HK-2 (cell line): ENCODE measurements around the gene CDH13.
A peak's percentile ranks its signal among the peaks of the same experiment; 100 is the strongest.

Experiments used
- DNase-seq: peaks from one replicate; pipeline ENCODE4 v3.0.0-alpha.2; 2018; ENCODE audit not compliant: unreplicated experiment

CDH13 gene

GRCh38 chr16:83603723-83604570 lies 977.2 kb downstream of the CDH13 start:
- no peak for DNase-seq

- peak; percentile 29 for DNase-seq
Observed at GRCh38 chr16:83606486-83607030, 979.8 kb downstream of the CDH13 start.

GRCh38 chr16:83609178-83609577 lies 982.4 kb downstream of the CDH13 start:
- no peak for DNase-seq

GRCh38 chr16:83615141-83615952 lies 988.6 kb downstream of the CDH13 start:
- DNase-seq: no peak

- no peak for DNase-seq
Observed at GRCh38 chr16:83615953-83616350, 989.2 kb downstream of the CDH13 start.

GRCh38 chr16:83619381-83620150 lies 992.8 kb downstream of the CDH13 start:
- DNase-seq: no peak

GRCh38 chr16:83622010-83622409 lies 995.2 kb downstream of the CDH13 start:
- DNase-seq: no peak

GRCh38 chr16:83623091-83623730 lies 996.4 kb downstream of the CDH13 start:
- DNase-seq: no peak

- no peak for DNase-seq
Observed at GRCh38 chr16:83623892-83624291, 997.1 kb downstream of the CDH13 start.

- DNase-seq: no peak
Observed at GRCh38 chr16:83624429-83625120, 997.8 kb downstream of the CDH13 start.

GRCh38 chr16:83626204-83626603 lies 999.4 kb downstream of the CDH13 start:
- no peak for DNase-seq

GRCh38 chr16:83626676-83627075 lies 999.9 kb downstream of the CDH13 start:
- DNase-seq: no peak

- no peak for DNase-seq
Observed at GRCh38 chr16:83627996-83628395, 1001.2 kb downstream of the CDH13 start.

GRCh38 chr16:83629426-83629825 lies 1002.7 kb downstream of the CDH13 start:
- DNase-seq: no peak

- no peak for DNase-seq
Observed at GRCh38 chr16:83629836-83630235, 1003.1 kb downstream of the CDH13 start.

GRCh38 chr16:83630979-83631378 lies 1004.2 kb downstream of the CDH13 start:
- no peak for DNase-seq

GRCh38 chr16:83633286-83633685 lies 1006.5 kb downstream of the CDH13 start:
- no peak for DNase-seq

- no peak for DNase-seq
Observed at GRCh38 chr16:83648347-83648746, 1021.6 kb downstream of the CDH13 start.

- no peak for DNase-seq
Observed at GRCh38 chr16:83651871-83652270, 1025.1 kb downstream of the CDH13 start.

GRCh38 chr16:83652943-83653342 lies 1026.2 kb downstream of the CDH13 start:
- DNase-seq: no peak

GRCh38 chr16:83653785-83654184 lies 1027.0 kb downstream of the CDH13 start:
- no peak for DNase-seq
